HG03103 (cell line): ENCODE measurements around the gene INTS6.
"Not testable (repeated sequence)": the region's sequence is repeated elsewhere in the genome, so short reads cannot be mapped to it uniquely, and the experiment has no call there.

Experiments
- ATAC-seq: cut with Tn5 transposase; IDR thresholded peaks from one replicate; pipeline ENCODE4 v1.9.1; 2021; ENCODE audit warnings: low read depth; ENCODE audit not compliant: unreplicated experiment

Gene INTS6

GRCh38 chr13:51416107-51416506 is 36.7 kb downstream of the INTS6 start:
- no peak for ATAC-seq

DNA sequence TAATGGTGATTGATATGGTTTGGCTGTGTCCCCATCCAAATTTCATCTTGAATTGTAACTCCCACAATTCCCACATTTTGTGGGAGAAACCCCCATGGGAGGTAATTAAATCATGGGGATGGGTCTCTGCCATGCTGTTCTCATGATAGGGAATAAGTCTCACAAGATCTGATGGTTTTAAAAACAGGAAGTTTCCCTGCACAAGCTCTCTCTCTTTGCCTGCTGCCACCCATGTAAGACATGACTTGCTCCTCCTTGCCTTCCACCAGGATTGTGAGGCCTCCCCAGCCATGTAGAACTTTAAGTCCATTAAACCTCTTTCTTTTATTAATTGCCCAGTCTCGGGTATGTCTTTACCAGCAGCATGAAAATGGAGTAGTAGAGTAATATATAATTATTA is 37.5 kb downstream of the INTS6 start:
- not testable (repeated sequence) for ATAC-seq

DNA sequence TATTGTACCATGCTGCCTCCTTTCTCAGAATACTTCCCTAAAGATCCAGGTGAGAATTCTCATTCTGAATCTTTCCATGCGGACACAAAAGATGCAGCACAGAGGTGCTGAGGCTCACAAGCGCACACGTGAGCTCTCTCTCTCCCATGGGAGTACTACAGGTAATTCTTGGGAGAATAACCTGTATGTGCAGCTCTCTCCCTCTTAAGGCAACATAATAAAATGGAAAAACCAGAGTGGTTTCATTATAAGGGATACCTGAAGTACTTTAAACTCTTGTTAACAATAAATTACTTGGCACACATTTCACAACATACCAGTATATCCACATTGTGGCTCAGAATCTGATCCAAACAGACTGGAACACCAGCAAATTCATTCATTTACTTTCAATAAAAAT is 40.4 kb downstream of the INTS6 start:
- no peak for ATAC-seq

GRCh38 chr13:51405176-51405575 is 47.7 kb downstream of the INTS6 start:
- no peak for ATAC-seq

DNA sequence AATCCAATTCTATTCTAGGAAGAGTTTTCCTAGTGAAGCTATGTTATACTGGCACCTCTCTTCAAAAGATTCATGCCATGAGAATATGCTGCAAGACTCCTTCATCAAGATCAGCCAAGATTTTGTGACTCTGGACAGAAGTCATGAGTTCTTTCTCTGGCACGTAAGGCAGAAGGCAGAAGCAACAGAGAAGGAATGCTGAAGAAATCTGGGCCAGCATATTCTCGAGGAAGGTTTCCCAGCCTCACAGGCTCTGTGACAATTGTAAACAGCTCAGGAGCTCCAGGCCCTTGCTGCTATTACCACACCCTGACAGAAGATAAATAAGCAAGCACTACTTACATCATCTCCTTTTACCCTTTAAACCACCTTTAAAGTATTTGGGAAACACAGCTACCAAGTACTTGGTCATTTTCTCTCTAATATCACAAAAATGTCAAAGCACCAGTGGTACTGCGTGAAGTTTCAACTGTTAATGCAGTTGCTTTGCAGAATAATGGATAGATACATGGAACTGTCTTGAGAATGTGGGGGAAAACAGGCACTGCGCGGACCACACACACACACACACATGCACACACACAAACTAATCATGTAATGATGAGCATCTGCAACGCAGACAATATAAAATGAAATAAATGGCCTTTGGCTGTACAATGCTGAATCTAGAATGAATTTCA is 55.4 kb downstream of the INTS6 start:
- no peak for ATAC-seq

GRCh38 chr13:51396352-51396751 is 56.5 kb downstream of the INTS6 start:
- peak; percentile 83 for ATAC-seq

- no peak for ATAC-seq
Measured at GRCh38 chr13:51394724-51395123, 58.1 kb downstream of the INTS6 start.

- no peak for ATAC-seq
Measured at GRCh38 chr13:51385114-51385513, 67.7 kb downstream of the INTS6 start.

GRCh38 chr13:51380269-51380668 is 72.6 kb downstream of the INTS6 start:
- no peak for ATAC-seq

DNA sequence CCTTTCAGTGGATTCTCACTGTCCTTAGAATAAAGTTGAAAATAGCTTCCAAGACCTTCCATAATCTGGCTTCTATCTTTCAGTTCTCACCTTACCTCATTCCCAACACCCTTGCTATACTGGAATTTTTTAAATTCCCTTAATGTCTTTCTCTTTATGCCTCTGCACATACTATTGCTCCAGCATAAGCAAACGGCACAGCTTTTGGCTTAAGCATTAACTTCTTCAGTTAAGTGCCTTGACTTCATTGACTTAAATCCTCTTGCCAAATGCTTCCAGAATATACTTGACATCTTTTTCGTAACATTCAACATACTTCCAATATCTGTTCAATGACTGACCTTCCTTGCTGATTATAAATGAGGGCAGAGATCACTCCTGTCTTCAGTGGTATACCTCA is 79.4 kb downstream of the INTS6 start:
- ATAC-seq, result no peak

GRCh38 chr13:51371768-51372399 is 81.0 kb downstream of the INTS6 start:
- ATAC-seq, result no peak

DNA sequence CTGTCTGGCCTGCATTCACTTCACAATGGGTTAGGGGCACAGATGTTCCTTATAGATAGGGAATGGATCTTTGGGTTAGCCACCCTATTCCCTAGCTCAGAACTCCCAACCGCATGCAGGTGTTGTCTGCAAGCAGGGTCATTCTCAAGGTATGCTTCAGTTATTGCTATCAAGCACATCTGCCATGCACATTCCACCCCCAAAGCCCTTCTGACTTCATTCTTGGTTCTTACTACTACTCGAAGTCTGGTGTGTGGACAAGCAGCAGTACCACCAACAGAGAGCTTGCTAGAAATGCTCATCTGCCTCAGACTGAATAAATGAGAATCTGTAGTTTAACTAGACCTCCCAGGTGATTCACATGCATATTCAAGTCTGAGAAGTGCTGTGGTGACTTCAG is 82.0 kb downstream of the INTS6 start:
- no peak for ATAC-seq

GRCh38 chr13:51370116-51370515 is 82.7 kb downstream of the INTS6 start:
- ATAC-seq, result no peak

DNA sequence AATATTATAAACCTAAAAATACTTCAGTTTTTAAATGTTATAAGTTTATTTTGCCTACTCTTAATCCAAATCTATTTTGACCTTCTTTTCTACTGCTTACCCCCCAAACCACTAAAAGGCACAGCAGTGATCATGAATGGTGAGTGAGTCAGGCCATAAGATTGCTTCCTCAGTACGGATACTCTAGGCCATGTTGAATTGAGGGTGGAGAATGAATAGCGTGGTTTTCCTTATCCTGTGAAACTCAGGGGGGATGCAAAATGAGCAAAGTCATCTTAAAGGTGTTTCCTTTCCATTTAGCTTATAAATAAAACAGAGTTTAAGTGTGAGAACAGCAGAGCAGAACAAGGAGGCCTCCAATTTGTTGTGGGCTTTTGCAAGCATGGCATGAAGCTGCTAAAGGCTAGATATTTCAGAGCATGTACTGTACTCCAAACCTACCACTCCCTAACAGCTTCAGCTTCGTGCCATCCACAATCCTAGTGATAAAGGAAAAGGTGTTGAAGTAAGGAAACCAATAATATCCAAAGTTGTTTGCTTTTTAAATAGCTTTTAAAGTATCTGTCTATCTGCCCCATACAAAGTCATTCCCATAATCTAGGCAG is 88.3 kb downstream of the INTS6 start:
- no peak for ATAC-seq

- no peak for ATAC-seq
Measured at GRCh38 chr13:51363625-51364024, 89.2 kb downstream of the INTS6 start.

- ATAC-seq, result no peak
Measured at GRCh38 chr13:51361106-51361505, 91.7 kb downstream of the INTS6 start.

DNA sequence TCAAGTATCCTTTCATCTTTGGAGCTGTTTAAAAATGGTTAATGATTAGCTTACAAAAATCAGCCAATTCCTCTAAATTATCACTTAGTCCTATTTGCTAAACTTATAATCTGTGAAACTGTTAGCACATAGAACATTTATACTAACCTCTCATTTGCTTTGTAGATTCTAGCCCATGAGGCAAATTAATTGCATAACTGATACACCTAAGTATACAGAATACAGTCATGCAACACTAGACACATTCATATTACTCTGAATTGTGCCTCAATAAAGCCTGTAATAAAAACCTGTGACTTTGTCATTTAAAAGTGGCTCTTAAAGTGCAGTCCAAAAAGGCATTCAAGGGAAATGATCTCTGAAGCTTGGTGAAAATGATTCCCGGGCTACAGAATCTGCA is 92.3 kb downstream of the INTS6 start:
- ATAC-seq, result no peak

GRCh38 chr13:51359352-51359751 is 93.5 kb downstream of the INTS6 start:
- ATAC-seq, result no peak

DNA sequence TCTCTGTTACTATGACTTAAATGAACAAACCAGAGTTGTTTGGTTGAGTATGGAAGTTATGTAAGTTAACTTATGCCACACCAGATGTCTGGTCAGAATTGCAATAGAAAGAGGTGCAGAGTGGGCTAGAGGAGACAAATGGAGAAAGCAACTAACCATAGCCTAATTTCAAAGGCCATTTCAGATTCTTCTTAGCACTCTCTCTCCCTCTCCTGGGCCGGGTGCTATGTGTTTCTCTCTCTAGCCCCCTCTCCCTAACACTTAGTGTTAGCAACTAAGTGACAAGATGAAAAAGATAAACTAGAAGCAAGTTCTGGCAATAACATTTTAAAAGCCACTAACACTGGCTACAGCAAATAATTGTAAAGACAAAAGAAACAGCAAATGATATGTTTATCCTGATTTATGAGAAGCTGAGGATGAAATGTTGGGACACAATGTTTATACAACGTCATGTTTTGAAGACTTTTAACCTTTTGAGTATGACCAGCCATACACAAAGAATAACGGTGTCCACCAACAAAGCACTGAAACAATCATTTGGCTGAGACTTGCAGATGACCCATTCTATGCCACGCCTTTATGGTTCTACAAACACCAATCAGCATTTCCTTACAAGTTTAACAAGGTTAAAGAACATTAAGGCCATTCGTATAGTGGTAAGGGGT is 94.8 kb downstream of the INTS6 start:
- ATAC-seq, result no peak

- no peak for ATAC-seq
Measured at GRCh38 chr13:51355217-51355616, 97.6 kb downstream of the INTS6 start.

- no peak for ATAC-seq
Measured at GRCh38 chr13:51349016-51349415, 103.8 kb downstream of the INTS6 start.
